B cell (primary cell): ENCODE data around the gene TOP2B. TPM values are rescaled to one million over a fixed set of nuclear protein-coding genes. Genes with fewer than 3 reads are reported as not detected.

Source experiments
- ATAC-seq: fragments of 200-7000 bp; cut with Tn5 transposase; one replicate; pipeline ENCODE4 v1.10.0; 2021; ENCODE audit warnings: low read depth, mild to moderate bottlenecking, moderate number of reproducible peaks, moderate library complexity
- CTCF ChIA-PET: fragments of 350-600 bp; sonication (Branson Sonifier 250); formaldehyde crosslinking; loops from one replicate; lab custom pipeline; 2021; ENCODE audit warnings: antibody characterized with exemption, inconsistent platforms; lab: Charles Lee
- POLR2A ChIA-PET: fragments of 350-600 bp; sonication (Branson Sonifier 250); formaldehyde crosslinking; loops from one replicate; lab custom pipeline; 2021; ENCODE audit warnings: antibody characterized with exemption; lab: Charles Lee
- DNase-seq: peaks from one replicate; pipeline ENCODE4 v3.0.0; 2013
- H2AFZ ChIP-seq: 2 replicates; pipeline ENCODE4 v1.6.1; 2012; ENCODE audit warnings: mild to moderate bottlenecking, low read depth, low read length; ENCODE audit not compliant: insufficient read depth, poor library complexity, severe bottlenecking
- H3K27ac ChIP-seq, 2 donors: 1 replicate in 1 of 2; 2 replicates in 1 of 2; pipeline ENCODE4 v1.5.1; 2012 to 2013; ENCODE audit warnings: low read length in 2 of 2, mild to moderate bottlenecking in 2 of 2, moderate library complexity in 1 of 2
- H3K27me3 ChIP-seq, 4 experiments: fragments of 200-600 bp in 1 of 4; sonication (generic) in 1 of 4; replicated peaks in 1 of 4; 1 replicate in 2 of 4; 2 replicates in 2 of 4; pipeline versions ENCODE4 v1.6.1 to v1.7.0; 2013 to 2016; ENCODE audit warnings: low read length in 3 of 4, mild to moderate bottlenecking in 2 of 4, mixed read lengths in 1 of 4, moderate library complexity in 1 of 4; ENCODE audit not compliant: insufficient read depth in 4 of 4, control insufficient read depth in 3 of 4; ENCODE audit errors: control extremely low read depth in 1 of 4
- H3K36me3 ChIP-seq, 2 experiments: replicated peaks in 1 of 2; 1 replicate in 1 of 2; 2 replicates in 1 of 2; pipeline versions ENCODE4 v1.6.1 to v1.7.1; 2013; ENCODE audit warnings: low read length in 1 of 2; ENCODE audit not compliant: insufficient read depth in 2 of 2, control insufficient read depth in 1 of 2; ENCODE audit errors: control extremely low read depth in 1 of 2, extremely low read depth in 1 of 2
- H3K4me1 ChIP-seq, 2 donors: fragments of 200-600 bp in 1 of 2; sonication (generic) in 1 of 2; 1 replicate in 1 of 2; 2 replicates in 1 of 2; pipeline versions ENCODE4 v1.5.1 to v1.6.1; 2013 to 2017; ENCODE audit warnings: low read length in 2 of 2; ENCODE audit not compliant: control insufficient read depth in 2 of 2, insufficient read depth in 2 of 2
- H3K4me2 ChIP-seq: replicated peaks from 2 replicates; pipeline ENCODE3; 2012; ENCODE audit warnings: mild to moderate bottlenecking, low read depth, low read length; ENCODE audit not compliant: poor library complexity, severe bottlenecking
- H3K4me3 ChIP-seq, 5 experiments: fragments of 200-600 bp in 1 of 5; sonication (generic) in 1 of 5; 1 replicate in 3 of 5; 2 replicates in 2 of 5; pipeline versions ENCODE4 v1.5.1 to v1.7.0; 2011 to 2016; ENCODE audit warnings: low read length in 4 of 5, mild to moderate bottlenecking in 4 of 5, low read depth in 2 of 5, control low read depth in 1 of 5, moderate library complexity in 1 of 5; ENCODE audit not compliant: insufficient read depth in 1 of 5; ENCODE audit errors: control extremely low read depth in 1 of 5, extremely low read depth in 1 of 5
- H3K79me2 ChIP-seq: fragments of 200-600 bp; sonication (generic); one replicate; pipeline ENCODE4 v1.6.0; 2016; ENCODE audit warnings: low read length; ENCODE audit not compliant: control insufficient read depth, insufficient read depth
- H3K9ac ChIP-seq: fragments of 200-600 bp; sonication (generic); 2 replicates; pipeline ENCODE4 v1.6.1; 2017; ENCODE audit warnings: mild to moderate bottlenecking, low read length, moderate library complexity
- H3K9me3 ChIP-seq, 3 donors: one replicate each; pipeline versions ENCODE4 v1.6.1 to v1.7.1; 2013; ENCODE audit warnings: low read length in 2 of 3; ENCODE audit not compliant: control insufficient read depth in 2 of 3, insufficient read depth in 1 of 3; ENCODE audit errors: control extremely low read depth in 1 of 3
- H4K20me1 ChIP-seq: 2 replicates; pipeline ENCODE4 v1.6.0; 2012; ENCODE audit warnings: mild to moderate bottlenecking, low read length; ENCODE audit not compliant: insufficient read depth, control insufficient read depth, poor library complexity, severe bottlenecking
- H3K27ac Mint-ChIP-seq: one replicate; pipeline ENCODE4 v1.8.0; 2021; ENCODE audit warnings: mixed read lengths
- H3K27me3 Mint-ChIP-seq: one replicate; pipeline ENCODE4 v1.8.0; 2021; ENCODE audit warnings: mixed read lengths
- H3K4me1 Mint-ChIP-seq: one replicate; pipeline ENCODE4 v1.8.0; 2021; ENCODE audit warnings: mixed read lengths
- H3K4me3 Mint-ChIP-seq: one replicate; pipeline ENCODE4 v1.8.0; 2021; ENCODE audit warnings: mixed read lengths
- H3K9me3 Mint-ChIP-seq: one replicate; pipeline ENCODE4 v1.8.0; 2022; ENCODE audit warnings: mixed read lengths; ENCODE audit not compliant: insufficient read depth
- CTCF ChIP-seq: fragments of 200-600 bp; IDR thresholded peaks from one replicate; pipeline ENCODE4 v1.8.0; 2022; ENCODE audit warnings: antibody characterized with exemption, mild to moderate bottlenecking
- EZH2 ChIP-seq: IDR thresholded peaks from 2 replicates; pipeline ENCODE4 v1.6.1; 2012; ENCODE audit warnings: borderline replicate concordance, low read depth, mild to moderate bottlenecking, moderate library complexity, low read length; ENCODE audit not compliant: insufficient read depth, poor library complexity, severe bottlenecking
- WGBS: methylation state at CpG from one replicate; pipeline ENCODE4 v1.1.5; 2013; ENCODE audit warnings: missing lambda C conversion rate; ENCODE audit not compliant: insufficient coverage; 5-methylcytosine and 5-hydroxymethylcytosine counted together
- intact Hi-C: fragments of 100-400 bp; cut with micrococcal nuclease; formaldehyde crosslinking; loops from one replicate; pipeline ENCODE4 v1.10.0; 2022
- polyA plus RNA-seq: library from polyadenylated mRNA; depleted of rRNA; stranded (reverse); fragments of >200 nt; gene quantifications from 2 replicates; pipeline ENCODE4 v1.2.3, GENCODE V29; 2012
- total RNA-seq, 2 donors: library from RNA; stranded (reverse); fragments of 120-200 nt in 1 of 2; gene quantifications; 1 replicate in 1 of 2; 2 replicates in 1 of 2; pipeline versions ENCODE4 v1.2.3 to v1.2.4, GENCODE V29; 2013 to 2022

Gene TOP2B
- total and polyA plus RNA-seq, 2 donors (not counting 1 experiment from before 2014, with no cell fraction given): 22.2 to 149 TPM

- no peak overlapping the region for H2AFZ ChIP-seq
- H3K4me1 ChIP-seq: no peaks in the 10 kb centered on the region
- H3K27me3 ChIP-seq: no peaks in the 10 kb centered on the region
- no peak for DNase-seq
- intact Hi-C loops: no loop called here
- no peak overlapping the region for H3K27ac ChIP-seq
- TF ChIP-seq EZH2: no peak
- TF ChIP-seq CTCF: no peak
- Mint-ChIP-seq H3K27me3 (peaks cover 5% of the 10 kb centered on the region), H3K4me1 (no peaks in the 10 kb centered on the region), H3K4me3 (no peak overlapping the region), H3K9me3 (no peaks in the 10 kb centered on the region), H3K27ac (no peak overlapping the region)
- ChIA-PET POLR2A (no interaction called here), CTCF (no interaction called here)
- no peak overlapping the region for H3K4me2 ChIP-seq
- no peaks in the 10 kb centered on the region for H3K36me3 ChIP-seq
- no peaks in the 10 kb centered on the region for H3K9me3 ChIP-seq
- H3K79me2 ChIP-seq: no peaks in the 10 kb centered on the region
- WGBS: 91% methylated on average over 10 of the region's 11 CpGs
- no peak for ATAC-seq
- no peak overlapping the region for H3K4me3 ChIP-seq
- no peak overlapping the region for H3K9ac ChIP-seq
- H4K20me1 ChIP-seq: no peaks in the 10 kb centered on the region
These were observed 78.2 kb downstream of the TOP2B start for GRCh38 chr3:25586553-25586952.

GRCh38 chr3:25586167-25586505, 78.6 kb downstream of the TOP2B start:
- Histone ChIP-seq H3K79me2 (no peaks in the 10 kb centered on the region), H3K27ac (no peak overlapping the region), H3K36me3 (no peaks in the 10 kb centered on the region), H2AFZ (no peak overlapping the region), H3K4me2 (no peak overlapping the region), H3K9ac (no peak overlapping the region), H3K4me3 (no peak overlapping the region), H3K9me3 (no peaks in the 10 kb centered on the region), H4K20me1 (no peaks in the 10 kb centered on the region), H3K4me1 (no peaks in the 10 kb centered on the region), H3K27me3 (no peaks in the 10 kb centered on the region)
- no peak for DNase-seq
- Mint-ChIP-seq H3K27me3 (peaks cover 5% of the 10 kb centered on the region), H3K27ac (no peak overlapping the region), H3K9me3 (no peaks in the 10 kb centered on the region), H3K4me3 (no peak overlapping the region), H3K4me1 (no peaks in the 10 kb centered on the region)
- 100% methylated on average over 2 of the region's 6 CpGs for WGBS
- ATAC-seq: no peak
- ChIA-PET POLR2A (no interaction called here), CTCF (interaction anchor here (1.1 to 1.5 kb wide), 2 partner anchors 8 to 10 kb away, joined by 3 to 4 read pairs; no protein-coding TSS in a partner anchor)
- intact Hi-C loops: no loop called here
- no peak for TF ChIP-seq CTCF
- TF ChIP-seq EZH2: no peak
